ENCODE results near the gene ADAMTS9.

Gene ADAMTS9

GRCh38 chr3:64554096-64554920 lies 133.5 kb downstream of the ADAMTS9 start:
- no peak overlapping the region for H3K4me3 ChIP-seq (replicated peaks; ENCODE audit: low read depth, low read length)
- no peak for DNase-seq (ENCODE audit: extremely low read depth, low read depth)
- TF ChIP-seq CTCF (IDR thresholded peaks at IDR 0.05; ENCODE audit: low read depth, low read length, missing control alignments): no peak

GRCh38 chr3:64552966-64553365 lies 134.8 kb downstream of the ADAMTS9 start:
- TF ChIP-seq CTCF (IDR thresholded peaks at IDR 0.05; ENCODE audit: low read depth, low read length, missing control alignments): no peak
- H3K4me3 ChIP-seq (replicated peaks; ENCODE audit: low read depth, low read length): no peak overlapping the region
- no peak for DNase-seq (ENCODE audit: extremely low read depth, low read depth)

GRCh38 chr3:64552160-64552559 lies 135.6 kb downstream of the ADAMTS9 start:
- H3K4me3 ChIP-seq (replicated peaks; ENCODE audit: low read depth, low read length): no peak overlapping the region
- TF ChIP-seq CTCF (IDR thresholded peaks at IDR 0.05; ENCODE audit: low read depth, low read length, missing control alignments): no peak
- DNase-seq (ENCODE audit: extremely low read depth, low read depth): no peak

GRCh38 chr3:64551697-64552096 lies 136.1 kb downstream of the ADAMTS9 start:
- DNase-seq (ENCODE audit: extremely low read depth, low read depth): no peak
- TF ChIP-seq CTCF (IDR thresholded peaks at IDR 0.05; ENCODE audit: low read depth, low read length, missing control alignments): no peak
- no peak overlapping the region for H3K4me3 ChIP-seq (replicated peaks; ENCODE audit: low read depth, low read length)

GRCh38 chr3:64550745-64551144 lies 137.1 kb downstream of the ADAMTS9 start:
- no peak for DNase-seq (ENCODE audit: extremely low read depth, low read depth)

GRCh38 chr3:64549869-64550268 lies 137.9 kb downstream of the ADAMTS9 start:
- no peak for DNase-seq (ENCODE audit: extremely low read depth, low read depth)
- H3K4me3 ChIP-seq (replicated peaks; ENCODE audit: low read depth, low read length): no peak overlapping the region
- TF ChIP-seq CTCF (IDR thresholded peaks at IDR 0.05; ENCODE audit: low read depth, low read length, missing control alignments): no peak

More at GRCh38 chr3:64550745-64551144, 137.1 kb downstream of the ADAMTS9 start:
- H3K4me3 ChIP-seq (replicated peaks; ENCODE audit: low read depth, low read length): no peak overlapping the region
- TF ChIP-seq CTCF (IDR thresholded peaks at IDR 0.05; ENCODE audit: low read depth, low read length, missing control alignments): no peak

Data from HFF-Myc (cell line).